Activated gamma-delta T cell treated with Interleukin-2 at 50 U/mL for 16 hours (primary cell): ENCODE measurements around the gene MDN1.

Source experiments
- DNase-seq: peaks from one replicate; pipeline ENCODE4 v3.0.0-alpha.2; 2020

Gene MDN1

GRCh38 chr6:89690944-89691324, 128.7 kb downstream of the MDN1 start:
- DNase-seq = no peak

GRCh38 chr6:89689732-89690131, 129.9 kb downstream of the MDN1 start:
- DNase-seq = no peak

GRCh38 chr6:89688328-89688727, 131.3 kb downstream of the MDN1 start:
- DNase-seq = no peak

- DNase-seq = no peak
Observed at GRCh38 chr6:89685311-89685710, 134.3 kb downstream of the MDN1 start.

GRCh38 chr6:89682991-89683390, 136.6 kb downstream of the MDN1 start:
- DNase-seq = no peak

- DNase-seq = no peak
Observed at GRCh38 chr6:89681983-89682564, 137.5 kb downstream of the MDN1 start.

GRCh38 chr6:89680551-89680950, 139.0 kb downstream of the MDN1 start:
- no peak for DNase-seq

- DNase-seq = no peak
Observed at GRCh38 chr6:89680150-89680549, 139.4 kb downstream of the MDN1 start.

GRCh38 chr6:89679215-89680120, 140.1 kb downstream of the MDN1 start:
- no peak for DNase-seq

- no peak for DNase-seq
Observed at GRCh38 chr6:89678531-89678930, 141.1 kb downstream of the MDN1 start.

- DNase-seq = no peak
Observed at GRCh38 chr6:89675949-89676748, 143.4 kb downstream of the MDN1 start.

- DNase-seq = no peak
Observed at GRCh38 chr6:89670935-89671565, 148.5 kb downstream of the MDN1 start.

- no peak for DNase-seq
Observed at GRCh38 chr6:89669002-89669401, 150.6 kb downstream of the MDN1 start.

- no peak for DNase-seq
Observed at GRCh38 chr6:89667872-89668556, 151.6 kb downstream of the MDN1 start.

GRCh38 chr6:89662659-89663223, 156.9 kb downstream of the MDN1 start:
- DNase-seq = no peak

GRCh38 chr6:89661559-89661958, 158.0 kb downstream of the MDN1 start:
- no peak for DNase-seq

GRCh38 chr6:89660981-89661380, 158.6 kb downstream of the MDN1 start:
- no peak for DNase-seq

- DNase-seq = no peak
Observed at GRCh38 chr6:89657445-89658158, 162.0 kb downstream of the MDN1 start.

GRCh38 chr6:89655122-89655521, 164.5 kb downstream of the MDN1 start:
- DNase-seq = no peak

GRCh38 chr6:89650579-89650978, 169.0 kb downstream of the MDN1 start:
- no peak for DNase-seq

GRCh38 chr6:89649682-89650081, 169.9 kb downstream of the MDN1 start:
- no peak for DNase-seq

- DNase-seq = no peak
Observed at GRCh38 chr6:89644864-89645263, 174.7 kb downstream of the MDN1 start.
